ENCODE data around the gene PCSK6.

DNA sequence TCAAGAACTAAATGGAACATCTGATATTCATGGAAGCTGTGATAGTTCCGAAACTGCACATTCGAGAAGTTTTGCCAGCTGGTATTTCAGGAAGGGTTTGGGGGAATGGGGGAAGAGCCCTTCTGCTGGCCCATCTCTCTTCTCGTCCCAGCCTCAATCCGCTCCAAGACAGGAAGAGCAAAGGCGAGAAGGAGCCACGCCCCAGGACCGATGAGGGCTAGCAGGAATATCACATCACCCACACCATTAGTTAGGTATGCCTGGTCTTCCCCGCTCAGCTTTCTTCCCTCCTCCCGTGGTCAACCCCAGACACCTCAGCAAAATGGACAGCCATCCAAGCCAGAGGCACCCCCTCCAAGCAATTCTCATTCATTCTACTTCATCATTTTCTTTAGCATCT, 14.9 kb upstream of the PCSK6 start:
- TF ChIP-seq PATZ1 (CRISPR knock-in tag; IDR thresholded peaks at IDR 0.05; ENCODE audit: borderline replicate concordance) (no peak), CSDC2 (CRISPR knock-in tag; IDR thresholded peaks at IDR 0.05) (no peak), ZFP3 (CRISPR knock-in tag; IDR thresholded peaks at IDR 0.05) (no peak), ESRRG (CRISPR knock-in tag; IDR thresholded peaks at IDR 0.05) (no peak), ISL1 (CRISPR knock-in tag; IDR thresholded peaks at IDR 0.05) (no peak), TOX (CRISPR knock-in tag; IDR thresholded peaks at IDR 0.05; ENCODE audit: borderline replicate concordance) (no peak)

All from SK-N-SH treated with all-trans-retinoic acid at 6 μM for 48 hours (cell line).